ENCODE data around the gene SLC66A1. TPM values are rescaled to one million over a fixed set of nuclear protein-coding genes. Genes with fewer than 3 reads are reported as not detected.

Gene SLC66A1
- total and polyA plus RNA-seq, 2 of the 13 experiments (the other 11 are each of a cell fraction or from before 2014, with no cell fraction given), result 15.4 to 18.9 TPM

DNA sequence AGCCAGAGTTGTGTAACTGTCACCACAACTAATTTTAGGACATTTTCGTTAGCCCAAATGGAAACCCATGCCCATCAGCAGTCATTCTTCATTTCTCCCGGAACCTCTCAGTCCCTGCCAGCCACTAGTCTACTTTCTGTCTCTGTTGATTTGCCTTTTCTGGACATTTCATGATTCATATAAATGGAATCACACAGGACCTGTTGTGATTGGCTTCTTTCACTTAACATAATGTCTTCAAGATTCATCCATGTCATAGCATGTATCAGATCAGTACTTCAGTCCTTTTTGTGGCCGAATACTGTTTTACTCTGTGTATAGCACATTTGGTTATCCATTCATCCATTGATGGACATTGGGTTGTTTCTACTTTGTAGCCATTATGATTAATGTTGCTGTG, 7.1 kb downstream of the SLC66A1 start (continued):
- no peak for TF ChIP-seq ZNF883 (CRISPR knock-in tag; IDR thresholded peaks at IDR 0.05; ENCODE audit: not compliant biosample characterization)
- TF ChIP-seq GTF3A (CRISPR knock-in tag; conservative IDR thresholded peaks at IDR 0.05), result no peak
- TF ChIP-seq ZNF274 (CRISPR knock-in tag; IDR thresholded peaks at IDR 0.05), result no peak
- no peak for TF ChIP-seq SP2 (CRISPR knock-in tag; IDR thresholded peaks at IDR 0.05)
- TF ChIP-seq ZNF563 (CRISPR knock-in tag; IDR thresholded peaks at IDR 0.05), result no peak
- TF ChIP-seq SRY (CRISPR knock-in tag; IDR thresholded peaks at IDR 0.05), result no peak
- TF ChIP-seq ZNF441 (CRISPR knock-in tag; IDR thresholded peaks at IDR 0.05; ENCODE audit: borderline replicate concordance), result no peak
- no peak for TF ChIP-seq ZNF839 (CRISPR knock-in tag; IDR thresholded peaks at IDR 0.05; ENCODE audit: borderline replicate concordance)

DNA sequence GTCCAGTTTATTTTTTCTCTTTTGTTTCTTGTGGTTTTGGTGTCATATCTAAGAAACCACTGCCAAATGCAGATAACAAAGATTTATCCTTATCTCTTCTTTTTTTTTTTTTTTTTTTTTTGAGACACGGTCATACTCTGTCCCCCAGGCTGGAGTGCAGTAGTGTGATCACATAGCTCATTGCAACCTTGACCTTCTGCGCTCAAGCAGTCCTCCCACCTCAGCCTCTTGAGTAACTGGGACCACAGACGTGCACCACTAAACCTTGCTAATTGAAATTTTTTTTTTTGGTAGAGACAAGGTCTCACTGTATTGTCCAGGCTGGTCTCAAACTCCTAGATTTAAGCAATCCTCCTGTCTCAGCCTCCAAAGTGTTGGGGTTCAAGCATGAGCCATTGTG, 8.9 kb downstream of the SLC66A1 start:
- H3K27ac ChIP-seq (ENCODE audit: extremely low read length, insufficient read depth, low read length), result no peak overlapping the region
- 89% methylated on average over 3 of the region's 3 CpGs for WGBS (ENCODE audit: low lambda C conversion rate)

More for the DNA sequence above, 8.9 kb downstream of the SLC66A1 start:
- ChIA-PET CTCF (ENCODE audit: low intra/inter-chr PET ratio, low total read pairs) (no interaction called here), POLR2A (no interaction called here)
- intact Hi-C loops (cut with micrococcal nuclease; ENCODE audit: unreplicated experiment) (no loop called here), in situ Hi-C loops (cut with HindIII; ENCODE audit: extremely low pct_ligation_motif_present, low pct_unique_long_range_greater_than_20kb) (no loop called here)
- Histone ChIP-seq H3K27me3 (ENCODE audit: control insufficient read depth in 1 of 2, insufficient read depth in 2 of 2, low read length in 2 of 2) (no peaks in the 10 kb centered on the region), H3K4me3 (replicated peaks in 1 of 3; ENCODE audit: insufficient read depth in 1 of 3, low read depth in 2 of 3, low read length in 3 of 3) (no peak overlapping the region), H3K4me1 (ENCODE audit: insufficient read depth, low read length) (peaks cover 2% of the 10 kb centered on the region; the same call in 1 of the 2 replicates), H3K9ac (ENCODE audit: insufficient read depth, low read depth, low read length) (no peak overlapping the region), H3K36me3 (replicated peaks in 1 of 2; ENCODE audit: control insufficient read depth in 1 of 2, insufficient read depth in 2 of 2, low read length in 2 of 2) (peaks cover 15 to 52% of the 10 kb centered on the region in 2 experiments), H4K20me1 (ENCODE audit: insufficient read depth, low read length) (no peaks in the 10 kb centered on the region), H3K79me2 (ENCODE audit: insufficient read depth, low read length) (no peaks in the 10 kb centered on the region), H3K4me2 (ENCODE audit: low read depth, low read length) (no peak overlapping the region), H2AFZ (ENCODE audit: low read length) (no peak overlapping the region), H3K9me3 (ENCODE audit: low read length) (no peaks in the 10 kb centered on the region)
- TF ChIP-seq CEBPG (CRISPR knock-in tag; IDR thresholded peaks at IDR 0.05) (no peak), ZNF841 (CRISPR knock-in tag; IDR thresholded peaks at IDR 0.05; ENCODE audit: borderline replicate concordance) (no peak), SNAPC2 (CRISPR knock-in tag; IDR thresholded peaks at IDR 0.05) (no peak), CREM (IDR thresholded peaks at IDR 0.05) (no peak), CREM (CRISPR knock-in tag; IDR thresholded peaks at IDR 0.05) (no peak), CEBPB (IDR thresholded peaks at IDR 0.05; ENCODE audit: borderline replicate concordance, low read depth, low read length) (no peak), ZNF567 (CRISPR knock-in tag; IDR thresholded peaks at IDR 0.05; ENCODE audit: borderline replicate concordance) (no peak), ELF4 (CRISPR knock-in tag; IDR thresholded peaks at IDR 0.05; ENCODE audit: borderline replicate concordance) (no peak), CBFB (CRISPR knock-in tag; IDR thresholded peaks at IDR 0.05) (no peak), ZNF670 (CRISPR knock-in tag; IDR thresholded peaks at IDR 0.05; ENCODE audit: borderline replicate concordance) (no peak)
- TF ChIP-seq, protein P1, sequence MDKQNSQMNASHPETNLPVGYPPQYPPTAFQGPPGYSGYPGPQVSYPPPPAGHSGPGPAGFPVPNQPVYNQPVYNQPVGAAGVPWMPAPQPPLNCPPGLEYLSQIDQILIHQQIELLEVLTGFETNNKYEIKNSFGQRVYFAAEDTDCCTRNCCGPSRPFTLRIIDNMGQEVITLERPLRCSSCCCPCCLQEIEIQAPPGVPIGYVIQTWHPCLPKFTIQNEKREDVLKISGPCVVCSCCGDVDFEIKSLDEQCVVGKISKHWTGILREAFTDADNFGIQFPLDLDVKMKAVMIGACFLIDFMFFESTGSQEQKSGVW (CRISPR knock-in tag; IDR thresholded peaks at IDR 0.05; ENCODE audit: borderline replicate concordance), result no peak
- BruUV-seq (replicated peaks), result no TSS peak
- ATAC-seq (no peak), DNase-seq (ENCODE audit: low spot score) (no peak), FAIRE-seq (no peak)

Measured in HepG2 (cell line).